Measurements from ENCODE around the gene ST6GALNAC3. TPM values are rescaled to one million over a fixed set of nuclear protein-coding genes. Genes with fewer than 3 reads are reported as not detected.

The ST6GALNAC3 gene
- total RNA-seq, 1 donor from 2014 or later: 62.3 TPM

DNA sequence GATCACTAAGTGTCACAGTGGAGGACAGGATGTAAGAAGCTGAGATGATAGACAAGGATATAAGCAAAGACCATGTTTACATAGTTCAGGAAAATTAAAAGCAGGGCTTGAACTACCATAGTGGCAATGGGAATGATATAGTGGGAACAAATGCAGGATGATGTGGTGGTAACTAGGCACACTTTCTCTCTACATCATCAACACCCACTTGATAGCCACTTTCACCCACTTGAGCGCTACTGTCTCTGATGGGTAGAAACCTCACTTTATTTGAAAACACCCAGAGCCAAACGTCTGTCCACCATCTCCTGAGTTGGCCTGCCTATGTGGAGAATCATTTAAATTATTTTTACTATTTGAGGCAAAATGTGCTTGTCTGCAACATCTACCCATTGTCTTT lies 487.7 kb downstream of the ST6GALNAC3 start:
- Mint-ChIP-seq H3K4me3 (no peak overlapping the region), H3K36me3 (peaks cover 4% of the 10 kb centered on the region), H3K9me3 (peaks cover 3% of the 10 kb centered on the region), H3K27me3 (ENCODE audit: low read depth) (no peaks in the 10 kb centered on the region), H3K27ac (no peak overlapping the region), H3K4me1 (no peaks in the 10 kb centered on the region)
- DNase-seq (ENCODE audit: low spot score in 2 of 2, unreplicated experiment in 2 of 2): no peak
- TF ChIP-seq, protein P1, sequence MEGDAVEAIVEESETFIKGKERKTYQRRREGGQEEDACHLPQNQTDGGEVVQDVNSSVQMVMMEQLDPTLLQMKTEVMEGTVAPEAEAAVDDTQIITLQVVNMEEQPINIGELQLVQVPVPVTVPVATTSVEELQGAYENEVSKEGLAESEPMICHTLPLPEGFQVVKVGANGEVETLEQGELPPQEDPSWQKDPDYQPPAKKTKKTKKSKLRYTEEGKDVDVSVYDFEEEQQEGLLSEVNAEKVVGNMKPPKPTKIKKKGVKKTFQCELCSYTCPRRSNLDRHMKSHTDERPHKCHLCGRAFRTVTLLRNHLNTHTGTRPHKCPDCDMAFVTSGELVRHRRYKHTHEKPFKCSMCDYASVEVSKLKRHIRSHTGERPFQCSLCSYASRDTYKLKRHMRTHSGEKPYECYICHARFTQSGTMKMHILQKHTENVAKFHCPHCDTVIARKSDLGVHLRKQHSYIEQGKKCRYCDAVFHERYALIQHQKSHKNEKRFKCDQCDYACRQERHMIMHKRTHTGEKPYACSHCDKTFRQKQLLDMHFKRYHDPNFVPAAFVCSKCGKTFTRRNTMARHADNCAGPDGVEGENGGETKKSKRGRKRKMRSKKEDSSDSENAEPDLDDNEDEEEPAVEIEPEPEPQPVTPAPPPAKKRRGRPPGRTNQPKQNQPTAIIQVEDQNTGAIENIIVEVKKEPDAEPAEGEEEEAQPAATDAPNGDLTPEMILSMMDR (IDR thresholded peaks at IDR 0.05; ENCODE audit: unreplicated experiment): no peak

DNA sequence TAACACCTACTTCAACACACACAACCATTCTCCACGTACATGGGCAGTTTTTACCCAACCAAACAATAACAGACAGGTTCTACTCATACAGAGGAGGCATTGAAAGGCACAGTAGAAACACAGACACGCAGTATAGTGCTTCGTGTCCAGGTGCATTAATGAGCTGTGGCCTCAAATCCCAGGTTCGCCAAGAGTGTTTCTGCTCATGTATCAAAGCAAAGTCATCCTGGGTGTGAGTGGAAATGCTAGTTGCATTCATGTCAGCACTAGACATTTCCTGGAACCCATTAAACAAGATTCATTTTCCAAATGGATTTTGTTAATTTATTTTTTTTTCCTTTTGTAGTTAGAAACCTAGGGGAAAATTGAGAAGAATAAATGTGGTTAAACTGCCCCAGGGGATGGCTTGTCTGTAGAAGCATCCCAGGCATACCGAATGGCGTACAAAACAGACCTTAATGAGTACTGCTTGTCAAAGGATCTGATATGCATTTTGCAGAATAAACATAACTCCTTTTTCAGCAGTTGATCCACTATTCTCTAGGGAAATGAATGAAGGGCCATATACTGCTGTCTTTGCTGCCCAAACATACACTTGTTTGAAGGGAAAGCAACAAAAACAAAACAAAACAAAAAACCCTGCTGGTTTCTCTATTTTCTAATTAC lies 494.2 kb downstream of the ST6GALNAC3 start:
- H3K4me3 Mint-ChIP-seq: no peak overlapping the region
- H3K36me3 Mint-ChIP-seq: peaks cover 4% of the 10 kb centered on the region
- no peak for DNase-seq (ENCODE audit: low spot score in 2 of 2, unreplicated experiment in 2 of 2)
- peaks cover 3% of the 10 kb centered on the region for H3K9me3 Mint-ChIP-seq
- H3K27ac Mint-ChIP-seq: no peak overlapping the region
- H3K4me1 Mint-ChIP-seq: peaks cover 27% of the 10 kb centered on the region
- TF ChIP-seq, protein P1 (IDR thresholded peaks at IDR 0.05; ENCODE audit: unreplicated experiment): no peak
- H3K27me3 Mint-ChIP-seq (ENCODE audit: low read depth): no peaks in the 10 kb centered on the region

DNA sequence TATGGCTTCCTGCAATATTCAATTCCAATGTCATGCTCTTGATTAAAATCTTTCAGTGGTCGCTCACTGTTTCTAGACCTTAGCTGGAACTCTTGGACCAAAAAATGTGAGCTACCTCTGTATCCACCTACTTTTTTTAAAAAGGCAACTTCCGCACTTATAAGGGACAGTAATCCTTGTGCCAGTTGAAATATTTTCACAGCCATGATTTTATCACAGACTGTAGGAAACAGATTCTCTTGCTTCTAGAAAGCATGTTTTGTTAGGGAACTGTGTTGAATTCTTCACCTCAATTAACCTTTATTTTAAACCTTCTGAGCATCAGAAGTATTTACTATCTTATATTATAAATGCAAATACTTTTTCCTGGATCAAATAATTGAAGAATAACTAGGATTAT lies 496.7 kb downstream of the ST6GALNAC3 start:
- no peak for DNase-seq (ENCODE audit: low spot score in 2 of 2, unreplicated experiment in 2 of 2)
- Mint-ChIP-seq H3K4me1 (peaks cover 27% of the 10 kb centered on the region), H3K27ac (no peak overlapping the region), H3K9me3 (no peaks in the 10 kb centered on the region), H3K27me3 (ENCODE audit: low read depth) (no peaks in the 10 kb centered on the region), H3K36me3 (no peaks in the 10 kb centered on the region), H3K4me3 (no peak overlapping the region)
- TF ChIP-seq, protein P1 (IDR thresholded peaks at IDR 0.05; ENCODE audit: unreplicated experiment): no peak

DNA sequence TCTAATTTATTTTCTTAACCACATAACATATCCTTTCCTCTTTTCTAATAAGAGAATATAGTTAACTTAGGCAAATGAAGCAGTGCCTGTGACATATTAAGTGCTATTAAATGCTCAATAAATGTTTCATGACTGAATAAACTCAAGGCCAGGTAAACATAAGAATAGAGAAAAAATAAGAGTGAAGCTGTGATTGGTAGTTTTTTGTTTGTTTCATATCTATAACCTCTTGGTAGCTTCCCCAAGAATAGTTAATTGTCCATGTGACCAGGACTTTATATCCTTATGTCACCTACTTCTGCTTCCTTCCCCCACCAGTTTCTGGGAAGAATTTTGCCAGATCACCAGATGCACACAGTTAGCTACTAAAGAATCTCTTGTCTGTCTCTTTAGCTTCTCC lies 497.7 kb downstream of the ST6GALNAC3 start:
- Mint-ChIP-seq H3K4me3 (no peak overlapping the region), H3K9me3 (no peaks in the 10 kb centered on the region), H3K27me3 (ENCODE audit: low read depth) (no peaks in the 10 kb centered on the region), H3K36me3 (no peaks in the 10 kb centered on the region), H3K27ac (no peak overlapping the region), H3K4me1 (peaks cover 35% of the 10 kb centered on the region)
- DNase-seq (ENCODE audit: low spot score in 2 of 2, unreplicated experiment in 2 of 2): no peak
- TF ChIP-seq, protein P1 (IDR thresholded peaks at IDR 0.05; ENCODE audit: unreplicated experiment): no peak

DNA sequence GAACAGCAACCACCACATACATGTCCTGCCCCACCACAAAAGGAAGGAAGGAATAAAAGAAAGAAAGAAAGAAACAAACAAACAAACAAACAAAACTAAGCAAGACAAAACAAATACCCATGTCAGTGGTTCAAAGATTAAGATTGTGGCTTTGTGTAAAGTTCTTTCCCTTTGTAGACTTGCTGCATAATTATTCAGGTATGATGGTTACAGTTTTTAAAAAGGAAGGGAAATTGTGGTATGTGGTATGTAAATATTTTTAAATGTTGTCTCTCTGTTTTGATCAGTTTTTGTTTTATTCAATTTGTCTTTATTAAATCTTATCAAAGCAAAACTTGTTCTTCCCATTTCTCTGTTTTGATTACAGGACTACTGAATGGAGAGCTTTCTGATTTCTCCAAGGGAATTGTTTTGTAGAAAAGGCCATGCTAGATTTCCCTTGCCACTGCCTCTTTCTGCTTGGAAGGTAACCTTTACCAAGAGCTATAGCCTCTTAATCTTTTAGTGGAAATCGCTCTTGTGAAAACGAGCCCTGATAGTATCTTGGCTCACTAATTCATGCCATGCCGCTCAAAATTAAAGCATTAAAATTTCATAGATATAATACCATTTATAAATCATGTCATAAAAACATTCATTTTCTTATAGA lies 502.5 kb downstream of the ST6GALNAC3 start:
- H3K27ac Mint-ChIP-seq: no peak overlapping the region
- DNase-seq (ENCODE audit: low spot score in 2 of 2, unreplicated experiment in 2 of 2): no peak
- TF ChIP-seq, protein P1 (IDR thresholded peaks at IDR 0.05; ENCODE audit: unreplicated experiment): no peak
- no peak overlapping the region for H3K4me3 Mint-ChIP-seq
- H3K36me3 Mint-ChIP-seq: no peaks in the 10 kb centered on the region
- peaks cover 28% of the 10 kb centered on the region for H3K4me1 Mint-ChIP-seq
- H3K9me3 Mint-ChIP-seq: no peaks in the 10 kb centered on the region
- no peaks in the 10 kb centered on the region for H3K27me3 Mint-ChIP-seq (ENCODE audit: low read depth)

Data from mesothelial cell of epicardium (in vitro differentiated cells).